GM12874 (cell line): Measurements from ENCODE around the gene RUFY3.
A peak's percentile ranks its signal among the peaks of the same experiment; 100 is the strongest.

Experiments
- CTCF ChIP-seq: IDR thresholded peaks from 2 replicates; pipeline ENCODE4 v1.5.1; 2011; ENCODE audit warnings: low read depth, mild to moderate bottlenecking, control low read depth, low read length, moderate library complexity; ENCODE audit not compliant: insufficient read depth

RUFY3 gene

GRCh38 chr4:70687392-70687791 is 34.4 kb upstream of the RUFY3 start:
- no peak for TF ChIP-seq CTCF

DNA sequence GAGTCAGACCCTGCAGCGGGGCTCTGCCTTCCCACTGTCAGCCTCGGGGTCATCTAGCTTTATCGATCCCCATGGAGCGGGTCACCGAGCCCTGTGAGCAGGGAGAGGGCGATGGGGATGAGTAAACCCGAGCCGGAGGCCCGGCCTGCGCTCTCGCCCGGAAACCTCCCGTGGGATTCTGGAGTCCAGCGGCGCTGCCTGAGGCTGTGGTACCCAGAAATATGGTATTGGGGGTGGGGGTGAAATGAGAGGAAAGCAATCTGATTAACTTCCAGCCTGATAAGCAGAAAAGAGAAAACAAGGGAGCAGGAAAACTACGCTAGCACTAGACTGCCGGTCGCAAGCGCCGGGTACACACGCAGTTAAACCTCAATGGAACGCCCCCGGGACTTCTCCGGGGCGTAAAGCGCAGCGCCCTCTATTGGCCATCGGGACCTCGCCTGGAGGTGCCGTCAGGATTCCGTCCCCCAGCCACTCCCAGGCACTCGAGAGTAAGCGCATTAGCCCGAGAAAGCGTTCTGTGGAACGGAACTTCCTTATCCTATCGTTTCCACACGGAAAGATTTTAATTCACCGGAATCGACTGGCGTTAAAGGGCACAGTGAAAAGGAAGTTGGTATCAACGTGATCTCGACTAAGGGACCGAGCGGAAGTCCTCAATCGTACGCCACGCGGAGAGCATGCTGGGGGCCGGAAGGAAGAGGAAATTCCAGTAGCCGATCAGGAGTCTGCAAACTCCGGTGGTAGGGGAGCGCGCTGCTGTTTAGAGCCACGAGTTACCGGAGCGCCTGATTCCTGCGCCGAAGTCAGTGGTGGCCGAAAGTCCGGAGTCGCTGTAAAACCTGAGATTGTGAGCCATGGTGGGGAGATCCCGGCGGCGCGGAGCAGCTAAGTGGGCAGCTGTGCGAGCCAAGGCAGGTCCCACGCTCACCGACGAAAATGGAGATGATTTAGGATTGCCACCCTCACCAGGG is 33.7 kb upstream of the RUFY3 start, which contains the start of gene UTP3:
Gene UTP3, plus strand, starts transcription at position 712 of the 974 bp plus-strand sequence. Its CDS starts 146 bp downstream, at position 858.
- TF ChIP-seq CTCF, result peak; percentile 95

DNA sequence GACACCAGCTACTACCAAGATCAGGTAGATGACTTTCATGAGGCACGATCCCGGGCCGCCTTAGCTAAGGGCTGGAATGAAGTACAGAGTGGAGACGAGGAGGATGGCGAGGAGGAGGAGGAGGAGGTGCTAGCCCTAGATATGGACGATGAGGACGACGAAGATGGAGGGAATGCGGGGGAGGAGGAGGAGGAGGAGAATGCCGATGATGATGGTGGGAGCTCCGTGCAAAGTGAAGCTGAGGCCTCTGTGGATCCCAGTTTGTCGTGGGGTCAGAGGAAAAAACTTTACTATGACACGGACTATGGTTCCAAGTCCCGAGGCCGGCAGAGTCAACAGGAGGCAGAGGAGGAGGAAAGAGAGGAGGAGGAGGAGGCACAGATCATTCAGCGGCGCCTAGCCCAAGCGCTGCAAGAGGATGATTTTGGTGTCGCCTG is 33.0 kb upstream of the RUFY3 start:
- no peak for TF ChIP-seq CTCF

DNA sequence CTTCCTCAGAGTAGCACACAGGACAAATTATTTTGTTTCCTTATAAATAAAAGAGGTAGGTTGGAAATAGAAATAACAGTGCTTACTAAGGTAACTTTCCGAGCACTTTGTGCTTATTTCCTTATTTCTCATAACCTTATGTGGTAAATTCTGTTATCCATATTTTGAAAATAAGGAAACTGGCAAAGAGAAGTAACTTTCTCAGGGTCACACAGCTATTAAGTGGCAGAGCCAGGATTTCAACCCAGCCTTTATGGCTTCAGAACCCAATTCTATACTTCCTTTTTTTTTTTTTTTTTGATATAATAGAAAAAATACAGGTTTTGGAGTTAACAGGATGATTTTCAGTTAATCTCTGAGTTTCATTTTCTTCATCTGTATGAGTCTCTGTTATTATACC is 30.1 kb upstream of the RUFY3 start:
- TF ChIP-seq CTCF, result no peak

DNA sequence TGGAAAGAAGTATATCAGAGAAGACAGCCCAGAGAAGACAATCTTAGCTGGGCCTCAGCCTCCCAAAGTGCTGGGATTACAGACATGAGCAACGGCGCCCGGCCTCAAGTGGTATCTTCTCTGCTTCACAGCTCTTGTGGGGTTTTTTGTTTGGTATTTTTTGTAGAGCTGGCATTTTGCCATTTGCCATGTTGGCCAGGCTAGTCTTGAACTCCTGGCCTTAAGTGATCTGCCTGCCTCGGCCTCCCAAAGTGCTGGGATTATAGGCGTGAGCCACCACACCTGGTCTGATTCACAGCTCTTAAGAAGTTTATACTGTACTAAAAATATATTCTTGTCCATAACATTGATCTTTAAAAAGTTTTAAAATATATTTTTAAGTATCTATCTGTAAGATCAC is 21.1 kb upstream of the RUFY3 start:
- no peak for TF ChIP-seq CTCF

DNA sequence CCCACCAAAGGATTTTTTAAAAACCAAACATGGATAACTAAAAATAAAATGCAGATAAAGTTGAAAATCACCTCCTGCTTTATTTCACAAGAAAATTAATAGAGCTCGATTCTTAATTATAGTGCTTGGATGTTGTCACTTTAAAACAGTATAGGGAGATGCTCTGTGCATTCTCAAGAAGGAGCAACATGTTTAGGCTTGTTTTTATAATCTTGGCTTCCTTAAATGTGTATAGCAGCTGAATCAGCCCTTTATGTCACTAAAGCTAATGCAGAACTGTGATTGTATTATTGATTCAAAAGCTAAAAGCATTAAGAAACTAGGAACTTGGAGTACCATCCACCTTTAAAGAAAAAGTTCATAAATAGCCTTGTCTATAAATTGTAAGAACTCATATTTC is 20.5 kb upstream of the RUFY3 start:
- TF ChIP-seq CTCF, result no peak

- TF ChIP-seq CTCF, result no peak
Measured at GRCh38 chr4:70703619-70704214, 18.0 kb upstream of the RUFY3 start.
